ENCODE data around the gene DHODH.
"Not testable (repeated sequence)": the region's sequence is repeated elsewhere in the genome, so short reads cannot be mapped to it uniquely, and the experiment has no call there.

Gene DHODH

DNA sequence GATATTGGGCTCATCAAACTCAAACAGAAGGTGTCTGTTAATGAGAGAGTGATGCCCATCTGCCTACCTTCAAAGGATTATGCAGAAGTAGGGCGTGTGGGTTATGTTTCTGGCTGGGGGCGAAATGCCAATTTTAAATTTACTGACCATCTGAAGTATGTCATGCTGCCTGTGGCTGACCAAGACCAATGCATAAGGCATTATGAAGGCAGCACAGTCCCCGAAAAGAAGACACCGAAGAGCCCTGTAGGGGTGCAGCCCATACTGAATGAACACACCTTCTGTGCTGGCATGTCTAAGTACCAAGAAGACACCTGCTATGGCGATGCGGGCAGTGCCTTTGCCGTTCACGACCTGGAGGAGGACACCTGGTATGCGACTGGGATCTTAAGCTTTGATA is 51.9 kb downstream of the DHODH start:
- Histone ChIP-seq H3K27ac (ENCODE audit: low read length) (no peak overlapping the region), H3K4me3 (ENCODE audit: low read length) (no peak overlapping the region), H3K4me1 (ENCODE audit: control insufficient read depth, low read depth, low read length) (no peaks in the 10 kb centered on the region), H3K36me3 (ENCODE audit: control insufficient read depth, low read depth, low read length) (no peaks in the 10 kb centered on the region), H3K9me3 (ENCODE audit: control insufficient read depth, low read depth, low read length) (no peaks in the 10 kb centered on the region), H3K27me3 (ENCODE audit: control insufficient read depth, insufficient read depth, low read length) (no peaks in the 10 kb centered on the region), H3K9ac (ENCODE audit: low read length) (no peak overlapping the region)

DNA sequence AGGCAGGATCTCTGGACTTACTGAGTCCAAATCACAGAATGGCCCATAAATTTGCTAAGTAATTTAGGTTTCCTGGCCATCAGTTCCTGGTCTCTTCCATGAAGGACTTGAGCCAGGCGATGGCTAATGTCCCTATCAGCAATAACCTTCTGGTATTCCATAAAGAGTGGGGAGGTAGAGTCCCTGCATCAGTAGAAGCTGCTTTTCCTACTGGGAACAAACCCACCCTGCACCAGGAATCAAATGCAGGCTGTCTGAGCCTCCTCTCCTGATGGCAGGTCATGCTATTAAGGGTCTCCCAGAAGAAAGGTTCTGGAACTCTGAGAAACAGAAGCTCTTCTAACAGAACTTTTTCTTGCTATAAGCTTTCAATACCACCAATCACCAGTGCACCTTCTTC is 53.0 kb downstream of the DHODH start:
- no peaks in the 10 kb centered on the region for H3K36me3 ChIP-seq (ENCODE audit: control insufficient read depth, low read depth, low read length)
- H3K4me1 ChIP-seq (ENCODE audit: control insufficient read depth, low read depth, low read length) = no peaks in the 10 kb centered on the region
- no peak overlapping the region for H3K9ac ChIP-seq (ENCODE audit: low read length)
- no peak overlapping the region for H3K27ac ChIP-seq (ENCODE audit: low read length)
- H3K4me3 ChIP-seq (ENCODE audit: low read length) = no peak overlapping the region
- H3K9me3 ChIP-seq (ENCODE audit: control insufficient read depth, low read depth, low read length) = no peaks in the 10 kb centered on the region
- H3K27me3 ChIP-seq (ENCODE audit: control insufficient read depth, insufficient read depth, low read length) = no peaks in the 10 kb centered on the region

DNA sequence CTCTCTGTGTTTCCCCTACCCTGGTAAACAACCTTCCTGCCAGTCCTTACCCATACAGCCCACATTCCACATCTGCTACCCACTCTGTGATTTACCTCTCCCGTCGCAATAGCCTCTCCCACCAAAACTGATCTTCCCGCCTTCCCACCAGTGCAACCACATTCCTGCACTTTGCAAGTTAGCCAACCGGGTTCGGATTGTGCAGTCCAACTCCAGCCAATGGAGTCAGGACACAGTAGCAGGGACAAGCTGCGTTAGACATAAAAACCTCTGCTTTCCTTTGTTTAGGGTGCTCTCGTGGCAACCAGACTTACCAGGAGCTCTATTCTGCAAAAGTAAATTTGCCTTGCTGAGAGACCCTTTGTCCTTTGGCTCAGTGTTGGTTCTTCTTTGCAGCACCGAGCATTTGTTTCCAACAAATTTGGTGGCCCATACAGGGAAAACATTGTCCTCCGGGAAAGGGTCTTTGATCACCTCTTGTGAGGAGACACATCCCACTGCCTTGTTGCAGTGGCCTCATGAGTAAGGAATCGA is 55.9 kb downstream of the DHODH start:
- Histone ChIP-seq H3K9ac (ENCODE audit: low read length) (no peak overlapping the region), H3K9me3 (ENCODE audit: control insufficient read depth, low read depth, low read length) (no peaks in the 10 kb centered on the region), H3K4me3 (ENCODE audit: low read length) (no peak overlapping the region), H3K27ac (ENCODE audit: low read length) (no peak overlapping the region), H3K36me3 (ENCODE audit: control insufficient read depth, low read depth, low read length) (no peaks in the 10 kb centered on the region), H3K4me1 (ENCODE audit: control insufficient read depth, low read depth, low read length) (no peaks in the 10 kb centered on the region), H3K27me3 (ENCODE audit: control insufficient read depth, insufficient read depth, low read length) (no peaks in the 10 kb centered on the region)

DNA sequence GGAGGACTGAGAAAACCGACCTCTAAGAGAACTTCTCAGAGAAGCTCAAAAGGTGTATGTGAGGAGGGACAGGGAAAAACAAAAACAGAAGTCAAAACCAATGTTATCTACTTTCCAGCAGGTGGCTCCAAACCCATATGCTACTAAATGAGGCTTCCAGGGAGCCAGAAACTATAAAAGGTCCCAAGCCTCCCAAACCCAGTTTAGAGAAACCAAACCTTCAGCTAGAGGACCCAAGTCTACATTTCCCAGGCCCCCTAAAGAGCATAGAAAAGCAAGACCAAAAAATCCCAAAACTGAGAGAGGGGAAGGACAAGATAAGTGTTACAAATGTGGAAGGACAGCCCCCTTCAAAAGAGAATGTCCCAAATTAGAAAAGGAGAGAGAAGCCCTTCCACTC is 58.2 kb downstream of the DHODH start:
- no peak overlapping the region for H3K9ac ChIP-seq (ENCODE audit: low read length)

DNA sequence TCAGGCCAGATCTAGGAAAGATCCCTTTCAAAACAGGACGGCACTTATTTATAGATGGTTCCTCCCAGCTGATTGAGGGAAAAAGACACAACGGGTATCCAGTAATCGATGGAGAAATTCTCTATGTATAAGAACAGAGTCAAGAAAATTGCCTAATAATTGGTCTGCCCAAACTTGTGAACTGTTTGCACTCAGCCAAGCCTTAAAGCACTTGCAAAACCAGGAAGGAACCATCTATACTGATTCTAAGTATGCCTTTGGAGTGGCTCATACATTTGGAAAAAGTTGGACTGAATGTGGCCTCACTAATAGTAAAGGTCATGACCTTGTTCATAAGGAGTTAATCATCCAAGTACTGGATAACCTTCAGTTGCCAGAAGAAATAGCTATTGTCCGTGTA is 60.4 kb downstream of the DHODH start:
- H3K27me3 ChIP-seq (ENCODE audit: control insufficient read depth, insufficient read depth, low read length) = no peaks in the 10 kb centered on the region
- no peak overlapping the region for H3K27ac ChIP-seq (ENCODE audit: low read length)
- no peaks in the 10 kb centered on the region for H3K4me1 ChIP-seq (ENCODE audit: control insufficient read depth, low read depth, low read length)
- H3K9me3 ChIP-seq (ENCODE audit: control insufficient read depth, low read depth, low read length) = no peaks in the 10 kb centered on the region
- no peaks in the 10 kb centered on the region for H3K36me3 ChIP-seq (ENCODE audit: control insufficient read depth, low read depth, low read length)
- H3K4me3 ChIP-seq (ENCODE audit: low read length) = no peak overlapping the region
- H3K9ac ChIP-seq (ENCODE audit: low read length) = no peak overlapping the region

More for the DNA sequence above, 58.2 kb downstream of the DHODH start:
- H3K4me1 ChIP-seq (ENCODE audit: control insufficient read depth, low read depth, low read length) = no peaks in the 10 kb centered on the region
- H3K27me3 ChIP-seq (ENCODE audit: control insufficient read depth, insufficient read depth, low read length) = no peaks in the 10 kb centered on the region
- H3K4me3 ChIP-seq (ENCODE audit: low read length) = no peak overlapping the region
- no peaks in the 10 kb centered on the region for H3K36me3 ChIP-seq (ENCODE audit: control insufficient read depth, low read depth, low read length)
- H3K9me3 ChIP-seq (ENCODE audit: control insufficient read depth, low read depth, low read length) = no peaks in the 10 kb centered on the region
- no peak overlapping the region for H3K27ac ChIP-seq (ENCODE audit: low read length)

DNA sequence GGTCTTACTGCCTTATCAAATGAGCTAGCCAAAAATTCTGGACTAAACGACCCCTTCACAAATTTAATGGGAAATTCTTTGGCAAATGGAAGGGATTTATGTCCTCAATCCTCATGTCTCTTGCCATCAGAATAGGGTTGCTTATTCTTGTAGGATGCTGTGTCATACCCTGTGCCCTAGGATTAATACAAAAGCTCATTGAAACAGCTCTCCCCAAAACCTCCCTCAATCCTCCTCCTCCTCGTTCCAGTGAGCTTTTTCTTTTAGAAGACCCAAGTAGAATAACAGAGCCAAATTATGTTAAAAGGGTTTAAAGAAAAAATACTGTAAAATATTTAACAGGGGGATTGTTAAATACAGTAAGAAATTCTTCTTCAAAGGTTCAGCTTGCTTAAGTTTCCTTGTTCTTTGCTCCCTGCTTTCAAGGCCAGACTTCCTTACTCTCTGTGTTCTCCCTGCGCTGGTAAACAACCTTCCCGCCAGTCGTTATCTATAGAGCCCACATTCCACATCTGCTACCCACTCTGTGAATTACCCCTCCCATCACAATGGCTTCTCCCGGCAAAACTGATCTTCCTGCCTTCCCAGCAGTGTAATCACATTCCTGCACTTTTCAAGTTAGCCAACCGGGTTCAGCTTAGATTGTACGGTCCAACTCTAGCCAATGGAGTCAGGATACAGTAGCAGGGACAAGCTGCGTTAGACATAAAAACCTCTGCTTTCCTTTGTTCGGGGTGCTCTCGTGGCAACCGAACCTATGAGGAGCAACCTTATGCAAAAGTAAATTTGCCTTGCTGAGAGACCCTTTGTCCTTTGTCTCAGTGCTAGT is 64.2 kb downstream of the DHODH start:
- no peak overlapping the region for H3K27ac ChIP-seq (ENCODE audit: low read length)
- no peaks in the 10 kb centered on the region for H3K27me3 ChIP-seq (ENCODE audit: control insufficient read depth, insufficient read depth, low read length)
- no peaks in the 10 kb centered on the region for H3K9me3 ChIP-seq (ENCODE audit: control insufficient read depth, low read depth, low read length)
- H3K9ac ChIP-seq (ENCODE audit: low read length) = no peak overlapping the region
- H3K4me3 ChIP-seq (ENCODE audit: low read length) = no peak overlapping the region
- no peaks in the 10 kb centered on the region for H3K36me3 ChIP-seq (ENCODE audit: control insufficient read depth, low read depth, low read length)
- H3K4me1 ChIP-seq (ENCODE audit: control insufficient read depth, low read depth, low read length) = no peaks in the 10 kb centered on the region

DNA sequence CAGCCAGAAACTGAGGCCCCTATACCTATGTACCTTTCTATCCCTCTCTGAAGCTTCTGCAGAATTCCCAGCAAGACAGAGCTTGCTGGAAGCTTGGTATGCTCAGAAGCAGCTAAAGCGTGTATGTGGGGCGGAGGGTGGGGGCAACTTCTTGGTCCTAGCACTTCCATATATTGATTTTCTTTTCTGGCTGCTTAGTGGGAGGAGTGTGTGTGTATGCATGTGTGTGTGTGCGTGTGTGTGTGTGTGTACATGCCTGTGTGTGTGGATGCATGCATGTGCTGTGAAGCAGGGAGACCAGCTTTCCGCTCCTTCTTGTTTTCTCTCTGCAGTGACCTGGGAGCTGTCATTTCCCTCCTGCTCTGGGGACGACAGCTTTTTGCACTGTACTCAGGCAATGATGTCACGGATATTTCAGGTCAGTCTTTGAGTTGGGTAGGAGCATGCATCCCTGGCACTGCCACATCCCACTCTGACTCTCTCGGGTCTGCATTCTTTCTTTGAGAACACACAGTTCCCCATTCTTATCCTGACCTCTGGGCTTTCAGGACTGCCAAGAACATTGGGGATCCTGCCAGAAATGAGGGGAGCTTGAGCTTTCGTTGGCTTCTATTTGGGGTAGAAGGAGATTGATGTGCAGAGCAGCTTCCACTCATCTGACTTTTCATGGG is 65.2 kb downstream of the DHODH start:
- H3K36me3 ChIP-seq (ENCODE audit: control insufficient read depth, low read depth, low read length) = no peaks in the 10 kb centered on the region
- H3K9ac ChIP-seq (ENCODE audit: low read length) = no peak overlapping the region
- no peaks in the 10 kb centered on the region for H3K9me3 ChIP-seq (ENCODE audit: control insufficient read depth, low read depth, low read length)
- no peak overlapping the region for H3K27ac ChIP-seq (ENCODE audit: low read length)
- H3K4me3 ChIP-seq (ENCODE audit: low read length) = no peak overlapping the region
- H3K27me3 ChIP-seq (ENCODE audit: control insufficient read depth, insufficient read depth, low read length) = no peaks in the 10 kb centered on the region
- H3K4me1 ChIP-seq (ENCODE audit: control insufficient read depth, low read depth, low read length) = no peaks in the 10 kb centered on the region

DNA sequence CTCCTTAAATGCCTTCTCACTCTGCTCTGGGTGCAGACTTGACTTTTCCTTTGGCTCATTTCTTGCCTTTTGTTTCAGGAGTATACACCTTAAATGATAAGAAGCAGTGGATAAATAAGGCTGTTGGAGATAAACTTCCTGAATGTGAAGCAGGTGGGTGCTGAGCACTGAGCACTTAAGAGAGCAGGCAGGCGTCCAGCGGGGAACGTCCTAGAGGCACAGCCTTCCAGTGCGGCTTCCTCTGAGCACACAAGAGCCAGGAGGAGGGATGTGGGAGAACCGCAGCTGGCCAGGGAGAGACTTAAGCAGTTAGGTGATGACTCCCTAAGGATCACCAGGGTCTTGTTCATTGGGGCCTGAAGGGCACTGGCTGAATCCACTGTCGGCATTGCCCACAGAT is 66.5 kb downstream of the DHODH start:
- not testable (repeated sequence) for H3K4me1 ChIP-seq (ENCODE audit: control insufficient read depth, low read depth, low read length); H3K9me3 ChIP-seq (ENCODE audit: control insufficient read depth, low read depth, low read length); H3K9ac ChIP-seq (ENCODE audit: low read length); H3K27me3 ChIP-seq (ENCODE audit: control insufficient read depth, insufficient read depth, low read length); H3K4me3 ChIP-seq (ENCODE audit: low read length); H3K27ac ChIP-seq (ENCODE audit: low read length); H3K36me3 ChIP-seq (ENCODE audit: control insufficient read depth, low read depth, low read length)

All from iPS-18a (cell line).